ENCODE results near the gene ENTPD6.

The ENTPD6 gene

GRCh38 chr20:25211273-25211672, 15.8 kb downstream of the ENTPD6 start:
- no peak for DNase-seq

- no peak for DNase-seq
These were observed 16.7 kb downstream of the ENTPD6 start for GRCh38 chr20:25212242-25212641.

- no peak for DNase-seq
These were observed 18.3 kb downstream of the ENTPD6 start for GRCh38 chr20:25213566-25214425.

- DNase-seq = no peak
These were observed 18.9 kb downstream of the ENTPD6 start for GRCh38 chr20:25214426-25214790.

- DNase-seq = no peak
These were observed 19.3 kb downstream of the ENTPD6 start for GRCh38 chr20:25214819-25215218.

GRCh38 chr20:25215521-25215920, 20.0 kb downstream of the ENTPD6 start:
- DNase-seq = no peak

- no peak for DNase-seq
These were observed 20.9 kb downstream of the ENTPD6 start for GRCh38 chr20:25216199-25216945.

GRCh38 chr20:25217161-25218108, 21.9 kb downstream of the ENTPD6 start:
- no peak for DNase-seq

GRCh38 chr20:25218109-25218486, 22.6 kb downstream of the ENTPD6 start:
- no peak for DNase-seq

GRCh38 chr20:25218492-25218891, 23.0 kb downstream of the ENTPD6 start:
- no peak for DNase-seq

- no peak for DNase-seq
These were observed 23.9 kb downstream of the ENTPD6 start for GRCh38 chr20:25219365-25219764.

- DNase-seq = peak in 1 of 4 experiments; percentile 4
These were observed 24.7 kb downstream of the ENTPD6 start for GRCh38 chr20:25220021-25220730.

GRCh38 chr20:25220810-25221591, 25.5 kb downstream of the ENTPD6 start:
- no peak for DNase-seq

- no peak for DNase-seq
These were observed 26.3 kb downstream of the ENTPD6 start for GRCh38 chr20:25221592-25222460.

GRCh38 chr20:25222461-25223178, 27.1 kb downstream of the ENTPD6 start:
- no peak for DNase-seq

- no peak for DNase-seq
These were observed 27.7 kb downstream of the ENTPD6 start for GRCh38 chr20:25223179-25223661.

GRCh38 chr20:25223765-25224720, 28.5 kb downstream of the ENTPD6 start:
- no peak for DNase-seq

- DNase-seq = no peak
These were observed 29.4 kb downstream of the ENTPD6 start for GRCh38 chr20:25224941-25225340.
